NK-92 treated with Interleukin-12 subunit alpha and Interleukin-12 subunit beta, amount 100 ng/mL, for 24 hours (cell line): ENCODE results near the gene GRIPAP1.

Experiments used
- DNase-seq: peaks from one replicate; lab custom pipeline; 2025; lab: John Stamatoyannopoulos, UW

GRIPAP1 gene

GRCh38 chrX:48923771-48924170 is 78.3 kb downstream of the GRIPAP1 start:
- no peak for DNase-seq
